KBM-7 (cell line): ENCODE data around the gene ZNF584.
"Not testable (repeated sequence)": the region's sequence is repeated elsewhere in the genome, so short reads cannot be mapped to it uniquely, and the experiment has no call there.

ENCODE experiments used
- DNase-seq: peaks from one replicate; pipeline ENCODE4 v3.0.0-alpha.2; 2015
- in situ Hi-C: fragments of 300-500 bp; cut with MboI; formaldehyde crosslinking; loops from 2 replicates; pipeline ENCODE4 v1.14.3; 2020; ENCODE audit warnings: low sequenced_read_pairs, low pct_unique_long_range_greater_than_20kb, mixed read lengths

Gene ZNF584

DNA sequence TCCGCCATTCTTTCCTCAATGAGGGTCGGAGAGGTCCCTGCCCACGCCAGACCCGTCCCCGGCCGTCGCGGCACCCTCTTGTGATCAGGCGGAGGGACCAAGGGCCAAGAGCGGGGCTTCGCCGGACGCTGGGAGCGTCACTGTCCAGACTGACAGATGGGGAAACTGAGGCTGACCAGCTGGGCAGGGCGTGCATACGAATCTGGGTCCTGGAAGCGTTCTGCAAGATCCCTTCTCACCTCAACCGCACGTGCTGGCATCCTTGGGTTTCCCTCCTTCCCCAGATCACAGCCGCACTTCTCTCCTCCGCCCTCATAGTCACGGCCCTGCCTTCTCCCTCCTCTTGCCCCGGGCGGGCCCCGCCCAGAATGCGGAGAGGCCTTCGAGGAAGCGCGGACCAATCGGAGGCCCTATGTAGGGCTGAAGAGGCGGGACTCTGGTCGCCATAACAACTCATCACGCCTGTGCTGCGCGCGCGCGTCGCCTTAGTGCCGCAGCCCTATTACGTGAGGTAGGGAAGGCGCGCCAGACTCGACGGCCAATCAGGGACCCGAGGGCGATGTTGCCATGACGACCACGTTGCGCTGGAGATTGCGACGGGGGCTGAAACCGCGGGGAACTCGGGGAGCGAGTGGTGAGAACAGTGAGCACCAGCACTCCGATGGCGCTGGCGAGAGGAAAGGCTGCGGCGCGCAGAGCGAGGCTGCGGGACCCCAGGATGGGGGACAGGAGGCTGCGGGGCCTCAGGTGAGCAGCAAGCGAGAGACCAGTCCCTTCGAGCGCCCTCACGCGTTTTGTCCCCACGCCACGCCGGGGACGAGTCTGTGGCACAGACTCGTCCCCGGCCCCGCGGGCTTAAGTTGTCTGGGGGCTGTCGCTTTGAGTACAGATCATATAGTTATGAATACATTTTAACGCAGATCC is 7.3 kb upstream of the ZNF584 start:
- DNase-seq = peak; percentile 100
- in situ Hi-C loops = no loop called here

GRCh38 chr19:58401840-58402421 is 6.5 kb upstream of the ZNF584 start:
- in situ Hi-C loops = no loop called here
- DNase-seq = no peak

DNA sequence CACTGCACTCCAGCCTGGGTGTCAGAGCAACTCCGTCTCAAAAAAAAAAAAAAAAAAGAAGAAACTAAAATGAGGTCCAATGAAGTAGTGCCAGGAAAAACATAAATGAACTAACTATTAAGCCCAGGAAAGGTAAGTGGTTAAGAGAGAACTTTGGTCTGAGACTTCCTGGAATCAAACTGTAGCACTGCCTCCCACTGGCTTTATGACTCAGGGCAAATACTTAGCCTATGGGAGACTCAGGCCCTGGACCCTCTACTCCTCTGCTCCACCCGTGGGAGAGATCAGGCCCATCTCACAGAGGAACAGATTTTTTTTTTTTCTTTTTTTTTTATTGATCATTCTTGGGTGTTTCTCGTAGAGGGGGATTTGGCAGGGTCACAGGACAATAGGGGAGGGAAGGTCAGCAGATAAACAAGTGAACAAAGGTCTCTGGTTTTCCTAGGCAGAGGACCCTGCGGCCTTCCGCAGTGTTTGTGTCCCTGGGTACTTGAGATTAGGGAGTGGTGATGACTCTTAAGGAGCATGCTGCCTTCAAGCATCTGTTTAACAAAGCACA is 4.5 kb upstream of the ZNF584 start:
- DNase-seq, in situ Hi-C loops: not testable (repeated sequence)

DNA sequence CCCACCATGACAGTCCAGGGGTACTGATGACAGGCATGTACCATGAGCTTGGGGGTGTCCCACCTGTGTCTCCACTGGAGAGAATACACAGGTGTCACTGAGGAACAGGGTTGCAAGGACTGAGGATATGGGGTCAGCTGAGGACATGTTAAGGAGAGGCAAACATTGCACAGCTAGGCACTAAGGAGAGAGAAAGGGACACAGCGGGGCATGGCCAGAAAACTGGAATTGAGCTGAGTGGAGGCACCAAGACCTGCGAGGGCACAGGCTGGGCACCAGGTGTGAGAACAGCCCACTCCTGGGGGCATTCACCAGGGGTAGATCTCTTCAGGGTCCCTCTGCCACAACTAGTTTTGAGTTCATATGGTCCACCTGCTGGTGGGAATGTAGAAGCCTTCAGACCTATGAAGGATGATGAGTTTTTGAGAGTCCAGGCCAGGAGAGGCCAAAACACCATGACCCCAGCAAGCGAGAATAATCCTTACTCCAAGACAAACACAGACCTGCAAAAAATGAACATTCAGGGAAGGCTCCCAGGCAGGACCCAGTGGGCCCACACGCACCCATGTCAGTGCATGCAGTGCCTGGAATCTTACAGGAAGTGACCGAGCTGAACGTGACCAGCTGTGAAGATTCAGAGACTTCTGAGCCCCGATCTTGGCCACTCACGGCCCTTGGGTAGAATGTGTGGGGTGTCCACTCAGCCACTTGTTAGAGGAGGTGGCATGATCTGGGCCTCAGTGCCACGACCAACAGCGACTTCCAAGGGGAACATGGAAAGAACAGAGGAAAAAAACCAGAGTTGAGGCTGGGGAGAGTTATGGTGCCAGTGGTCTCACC is 1.4 kb upstream of the ZNF584 start:
- in situ Hi-C loops = no loop called here
- no peak for DNase-seq

DNA sequence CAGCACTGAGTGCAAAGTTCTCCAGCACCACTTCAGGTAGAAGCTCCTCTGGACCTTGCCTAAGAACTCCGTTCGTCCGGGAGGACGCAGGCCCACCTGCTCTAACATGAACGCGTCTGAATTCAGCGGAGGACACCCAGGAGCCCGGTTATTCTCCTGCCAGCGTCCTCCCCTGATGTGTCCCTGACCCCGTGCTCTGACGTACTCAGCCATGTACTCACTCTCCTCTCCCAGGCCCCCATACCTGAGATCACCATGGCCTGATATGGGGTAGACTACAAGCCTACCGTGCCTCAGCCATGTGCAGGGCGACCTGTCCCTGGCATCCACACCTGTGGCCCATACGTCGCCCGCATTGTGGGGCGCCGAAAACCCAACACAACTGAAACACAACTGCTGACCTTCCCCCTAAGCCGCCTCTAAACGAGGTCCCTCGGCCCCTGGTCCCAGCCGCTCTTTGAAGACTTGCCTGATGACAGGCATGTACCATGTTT is 744 bp upstream of the ZNF584 start:
- in situ Hi-C loops = no loop called here
- no peak for DNase-seq

DNA sequence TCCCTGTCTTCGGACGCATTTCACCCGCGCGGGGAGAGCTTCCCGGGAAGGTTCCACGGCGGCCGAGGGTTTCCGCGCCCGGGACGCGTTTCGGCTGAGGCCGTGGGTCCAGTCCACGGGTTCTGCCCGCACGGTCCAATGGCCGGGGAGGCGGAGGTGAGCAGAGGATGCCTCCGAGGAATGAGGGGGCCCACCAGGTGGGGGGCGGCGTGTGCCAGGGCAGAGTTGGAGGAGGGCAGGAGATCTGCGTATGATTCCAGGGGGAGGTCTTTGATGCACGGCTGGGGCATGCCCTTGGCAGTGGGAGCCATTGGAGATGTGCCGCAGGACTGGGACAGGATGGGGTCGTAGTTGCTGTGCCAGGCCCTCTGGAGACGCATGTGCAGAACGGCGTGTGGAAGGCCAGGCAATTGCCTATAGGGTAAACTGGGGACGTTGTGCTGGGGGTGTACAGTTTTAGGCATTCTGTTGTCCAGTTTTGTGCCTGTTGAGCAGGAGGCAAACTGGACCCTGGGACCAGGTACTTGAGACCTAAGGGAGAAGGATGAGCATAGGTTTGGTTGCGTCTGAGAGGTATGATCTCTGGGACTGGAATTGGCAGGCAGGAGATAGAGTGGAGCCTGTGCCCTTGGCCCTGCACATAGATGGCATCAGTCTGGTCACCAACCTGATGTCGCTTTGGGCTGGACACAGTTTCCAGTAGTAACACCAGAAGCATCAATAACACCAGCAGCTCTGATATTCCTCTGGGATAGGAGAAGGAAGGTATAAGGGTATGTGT is 751 bp downstream of the ZNF584 start:
- in situ Hi-C loops = no loop called here
- DNase-seq = peak; percentile 43

GRCh38 chr19:58416604-58417003 is 8.2 kb downstream of the ZNF584 start:
- in situ Hi-C loops = no loop called here
- DNase-seq = no peak

DNA sequence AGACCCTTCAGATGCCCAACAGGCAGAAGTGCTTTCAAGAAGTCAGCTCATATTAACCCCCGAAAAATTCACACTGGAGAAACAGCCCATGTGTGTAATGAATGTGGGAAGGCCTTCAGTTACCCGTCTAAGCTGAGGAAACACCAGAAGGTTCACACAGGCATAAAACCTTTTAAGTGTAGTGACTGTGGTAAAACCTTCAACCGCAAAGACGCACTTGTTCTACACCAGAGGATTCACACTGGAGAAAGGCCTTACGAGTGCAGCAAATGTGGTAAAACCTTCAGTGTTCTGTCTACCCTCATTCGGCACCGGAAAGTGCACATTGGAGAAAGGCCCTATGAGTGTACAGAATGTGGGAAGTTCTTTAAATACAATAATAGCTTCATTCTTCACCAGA is 8.6 kb downstream of the ZNF584 start:
- DNase-seq = no peak
- in situ Hi-C loops = no loop called here

DNA sequence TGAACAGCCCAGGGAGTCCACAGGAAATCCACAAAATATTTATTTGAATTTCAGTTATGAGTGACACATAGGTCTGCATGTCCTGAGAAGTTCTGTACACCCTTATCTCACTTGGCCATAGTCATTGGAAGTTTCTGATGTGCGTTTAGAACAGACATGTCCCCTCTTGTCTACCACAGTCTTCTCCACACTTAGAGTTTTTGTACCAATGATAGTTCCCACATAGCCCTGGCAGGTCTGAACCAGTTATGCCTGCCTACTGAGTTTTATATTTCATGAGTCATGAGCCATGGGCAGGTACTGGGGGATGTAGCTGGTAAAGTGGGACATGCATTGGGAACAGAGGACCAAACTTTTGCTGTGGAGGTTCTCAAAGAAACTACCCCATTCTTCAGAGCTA is 20.2 kb downstream of the ZNF584 start:
- in situ Hi-C loops = no loop called here
- DNase-seq = no peak

DNA sequence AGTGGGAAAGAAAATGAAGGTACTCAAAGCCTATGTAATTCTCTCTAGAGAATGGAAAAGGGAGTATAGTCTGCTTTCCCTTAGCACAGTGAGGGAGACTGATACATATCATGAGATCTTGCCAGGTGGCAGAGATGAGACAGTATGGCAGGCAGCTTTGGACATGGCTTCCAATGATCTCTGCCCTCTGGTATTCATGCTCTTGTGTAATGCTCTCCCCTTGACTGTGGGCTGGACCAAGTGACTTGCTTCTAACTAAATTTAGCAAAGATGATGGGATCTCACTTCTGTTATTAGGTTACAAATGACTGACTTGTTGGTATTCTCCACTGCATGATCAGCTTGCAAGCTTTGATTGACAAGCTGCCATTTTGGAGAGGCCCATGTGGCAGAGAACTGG is 21.3 kb downstream of the ZNF584 start:
- in situ Hi-C loops = no loop called here
- no peak for DNase-seq

DNA sequence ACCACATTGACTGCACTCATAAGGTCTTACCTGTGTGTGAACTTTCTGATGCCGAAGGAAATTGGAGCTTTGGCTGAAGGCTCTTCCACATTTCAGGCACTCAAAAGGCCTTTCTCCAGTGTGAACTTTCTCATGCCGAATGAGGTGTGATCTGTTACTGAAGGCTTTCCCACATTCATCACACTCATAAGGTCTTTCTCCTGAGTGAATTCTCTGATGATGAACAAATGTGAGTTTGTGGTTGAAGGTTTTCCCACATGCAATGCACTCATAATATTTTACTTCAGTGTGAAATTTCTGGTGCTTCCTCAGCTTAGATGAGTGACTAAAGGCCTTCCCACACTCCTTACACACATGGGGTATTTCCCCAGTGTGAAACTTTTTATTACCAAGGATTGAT is 25.8 kb downstream of the ZNF584 start:
- DNase-seq = no peak

DNA sequence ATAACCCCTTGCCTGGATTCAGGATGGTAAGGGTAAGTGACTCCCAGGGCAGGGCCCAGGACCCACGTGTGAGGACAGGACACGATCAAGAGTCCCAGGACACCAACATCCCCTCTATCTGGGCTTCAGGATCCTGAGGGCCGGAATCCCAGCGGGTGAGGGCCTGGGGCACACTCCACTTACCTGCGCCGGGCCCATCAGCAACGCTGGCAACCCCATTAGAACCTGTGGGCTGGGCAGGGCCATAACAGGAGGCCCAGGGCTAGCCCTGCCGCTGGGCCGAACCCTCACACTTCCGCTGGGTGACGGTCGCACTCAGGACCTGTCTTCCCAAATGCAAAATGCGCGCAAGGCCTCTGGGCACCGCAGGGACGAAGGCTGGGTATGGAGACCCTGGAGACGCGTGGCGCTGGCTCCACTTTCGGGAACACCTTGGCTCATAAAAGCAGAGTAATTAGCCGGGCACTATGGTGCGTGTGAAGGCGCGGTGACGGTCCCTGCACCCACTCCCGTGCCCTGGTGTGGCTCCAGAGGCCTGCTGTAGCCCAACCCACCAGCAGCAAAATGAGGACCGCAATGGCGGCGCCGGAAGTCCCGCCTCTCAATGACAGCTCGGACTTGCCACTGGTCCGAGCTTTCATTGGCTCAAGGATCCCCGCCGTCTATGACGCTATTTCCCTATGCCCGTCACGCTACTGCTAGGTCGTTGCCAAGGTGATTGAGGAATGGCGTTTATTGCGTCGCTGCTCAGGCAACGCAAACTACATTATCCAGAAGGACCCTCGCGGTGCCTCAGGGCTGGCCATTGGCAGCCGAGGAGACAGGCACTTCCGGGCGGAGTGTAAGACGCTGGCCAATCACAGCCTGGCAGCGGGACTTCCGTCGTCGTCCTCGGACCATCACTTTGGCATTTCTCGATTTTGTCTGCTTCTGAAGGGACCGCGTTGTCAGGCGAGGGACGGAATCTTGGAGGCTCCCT is 31.4 kb downstream of the ZNF584 start, which contains the start of gene ZNF132:
ZNF132 (minus strand) TSS at position 578 of the 979 bp plus-strand sequence; CDS start at position 246, 332 bp downstream.
- no peak for DNase-seq

More for the DNA sequence above, 25.8 kb downstream of the ZNF584 start:
- in situ Hi-C loops = no loop called here

GRCh38 chr19:58440556-58440955 is 32.1 kb downstream of the ZNF584 start:
- in situ Hi-C loops = no loop called here
- no peak for DNase-seq

More for the DNA sequence above, 31.4 kb downstream of the ZNF584 start, which contains the start of gene ZNF132:
- in situ Hi-C loops = no loop called here

DNA sequence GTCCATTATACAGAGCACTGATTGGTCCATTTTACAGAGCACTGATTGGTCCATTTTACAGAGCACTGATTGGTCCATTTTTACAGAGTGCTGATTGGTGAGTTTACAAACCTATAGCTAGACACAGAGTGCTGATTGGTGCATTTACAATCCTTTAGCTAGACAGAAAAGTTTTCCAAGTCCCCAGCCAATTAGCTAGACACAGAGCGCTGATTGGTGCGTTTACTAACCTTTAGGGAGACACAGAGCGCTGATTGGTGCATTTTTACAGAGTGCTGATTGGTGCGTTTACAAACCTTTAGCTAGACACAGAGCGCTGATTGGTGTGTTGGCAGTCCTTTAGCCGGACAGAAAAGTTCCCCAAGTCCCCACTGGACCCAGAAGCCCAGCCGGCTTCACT is 34.5 kb downstream of the ZNF584 start:
- DNase-seq, in situ Hi-C loops: not testable (repeated sequence)

DNA sequence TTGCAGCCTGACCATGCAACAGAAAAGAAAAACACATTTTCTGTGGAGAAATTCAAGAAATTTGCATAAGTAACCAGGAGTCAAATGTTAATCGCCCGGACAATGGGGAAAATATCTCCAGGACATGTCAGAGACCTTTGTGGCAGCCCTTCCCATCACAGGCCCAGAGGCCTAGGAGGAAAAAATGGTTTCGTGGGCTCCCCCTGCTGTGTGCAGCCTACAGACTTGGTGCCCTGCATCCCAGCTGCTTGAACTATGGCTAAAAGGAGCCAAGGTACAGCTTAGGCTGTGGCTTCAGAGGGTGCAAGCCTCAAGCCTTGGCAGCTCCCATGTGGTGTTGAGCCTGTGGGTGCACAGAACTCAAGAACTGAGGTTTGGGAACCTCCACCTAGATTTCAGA is 40.4 kb downstream of the ZNF584 start:
- DNase-seq, in situ Hi-C loops: not testable (repeated sequence)

DNA sequence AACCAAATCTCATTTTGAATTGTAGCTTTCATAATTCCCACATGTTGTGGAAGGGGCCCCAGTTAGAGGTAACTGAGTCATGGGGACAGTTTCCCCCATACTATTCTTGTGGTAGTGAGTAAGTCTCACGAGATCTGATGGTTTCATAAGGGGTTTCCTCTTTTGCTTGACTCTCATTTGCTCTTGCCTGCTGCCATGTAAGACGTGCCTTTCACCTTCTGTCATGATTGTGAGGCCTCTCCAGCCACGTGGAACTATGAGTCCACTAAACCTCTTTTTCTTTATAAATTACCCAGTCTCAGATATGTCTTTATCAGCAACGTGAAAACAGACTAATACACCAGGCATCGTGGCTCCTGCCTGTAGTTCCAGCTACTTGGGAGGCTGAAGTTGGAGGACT is 41.5 kb downstream of the ZNF584 start:
- in situ Hi-C loops, DNase-seq: not testable (repeated sequence)

- in situ Hi-C loops = no loop called here
- DNase-seq = no peak
These were observed 42.5 kb downstream of the ZNF584 start for GRCh38 chr19:58450856-58451357.
